HEK293 (cell line): Measurements from ENCODE around the gene NCK1.

Experiments used
- CTCF ChIA-PET: fragments of 350-600 bp; formaldehyde crosslinking; extraction: SDS; loops from one replicate; lab custom pipeline; 2021; ENCODE audit warnings: antibody characterized with exemption; lab: Yijun Ruan, JAX
- POLR2A ChIA-PET: fragments of 300-600 bp; formaldehyde crosslinking; extraction: SDS; loops from one replicate; lab custom pipeline; 2020; ENCODE audit warnings: antibody characterized with exemption, inconsistent platforms; lab: Yijun Ruan, JAX
- H3K27ac ChIP-seq: fragments of 200-500 bp; sonication (Bioruptor generic); 2 replicates; pipeline ENCODE4 v1.5.1; 2014; ENCODE audit warnings: low read depth, low read length, control low read depth, inconsistent platforms; ENCODE audit errors: extremely low read depth
- H3K36me3 ChIP-seq, 2 experiments: fragments of 200-500 bp in 1 of 2; sonication (Bioruptor generic) in 1 of 2; 1 replicate in 1 of 2; 2 replicates in 1 of 2; pipeline ENCODE4 v1.5.1; 2014 to 2017; ENCODE audit warnings: inconsistent platforms in 2 of 2, low read length in 2 of 2; ENCODE audit not compliant: control insufficient read depth in 2 of 2, insufficient read depth in 1 of 2
- H3K4me1 ChIP-seq: fragments of 200-500 bp; sonication (Bioruptor generic); 2 replicates; pipeline ENCODE4 v1.5.1; 2014; ENCODE audit warnings: mild to moderate bottlenecking, low read length, inconsistent platforms; ENCODE audit not compliant: control insufficient read depth, insufficient read depth
- H3K4me3 ChIP-seq: 2 replicates; pipeline ENCODE4 v1.5.1; 2011; ENCODE audit warnings: low read depth, mild to moderate bottlenecking, control low read depth, low read length, moderate library complexity
- H3K9me3 ChIP-seq: fragments of 200-500 bp; sonication (Bioruptor generic); 2 replicates; pipeline ENCODE4 v1.5.1; 2014; ENCODE audit warnings: low read depth, low read length, inconsistent platforms; ENCODE audit not compliant: control insufficient read depth, insufficient read depth
- ELK4 ChIP-seq: IDR thresholded peaks from 2 replicates; pipeline ENCODE4 v1.6.1; 2011; ENCODE audit warnings: mild to moderate bottlenecking, low read depth, low read length, borderline replicate concordance
- GLI2 ChIP-seq: fragments of 450-650 bp; formaldehyde crosslinking; IDR thresholded peaks from 2 replicates; pipeline ENCODE4; 2017; ENCODE audit warnings: missing biosample characterization, missing genetic modification characterization, low read depth, borderline replicate concordance
- GLI4 ChIP-seq: fragments of 450-650 bp; formaldehyde crosslinking; IDR thresholded peaks from 2 replicates; pipeline ENCODE4 v1.5.1; 2016; ENCODE audit warnings: missing biosample characterization, missing genetic modification characterization
- GLIS2 ChIP-seq: fragments of 450-650 bp; formaldehyde crosslinking; IDR thresholded peaks from 2 replicates; pipeline ENCODE4 v1.5.1; 2016; ENCODE audit warnings: missing biosample characterization, missing genetic modification characterization
- HOXC10 ChIP-seq: sonication (generic); formaldehyde crosslinking; IDR thresholded peaks from 2 replicates; pipeline ENCODE4 v1.8.1; 2023; ENCODE audit warnings: mild to moderate bottlenecking, missing genetic modification reagents
- KLF16 ChIP-seq: fragments of 450-650 bp; formaldehyde crosslinking; IDR thresholded peaks from 2 replicates; pipeline ENCODE4 v1.5.1; 2017; ENCODE audit warnings: missing biosample characterization, missing genetic modification characterization
- KLF7 ChIP-seq: fragments of 450-650 bp; formaldehyde crosslinking; IDR thresholded peaks from 2 replicates; pipeline ENCODE4 v1.5.1; 2016; ENCODE audit warnings: missing biosample characterization, missing genetic modification characterization, borderline replicate concordance
- KLF8 ChIP-seq: fragments of 450-650 bp; formaldehyde crosslinking; IDR thresholded peaks from 2 replicates; pipeline ENCODE4 v1.5.1; 2016; ENCODE audit warnings: missing biosample characterization, missing genetic modification characterization
- OSR2 ChIP-seq: fragments of 450-650 bp; formaldehyde crosslinking; IDR thresholded peaks from 2 replicates; pipeline ENCODE4 v1.5.1; 2016; ENCODE audit warnings: missing biosample characterization, missing genetic modification characterization
- PRDM1 ChIP-seq: fragments of 450-650 bp; formaldehyde crosslinking; IDR thresholded peaks from 2 replicates; pipeline ENCODE4; 2016; ENCODE audit warnings: missing biosample characterization, missing genetic modification characterization
- REST ChIP-seq: fragments of 450-650 bp; formaldehyde crosslinking; IDR thresholded peaks from 2 replicates; pipeline ENCODE4 v1.5.1; 2016; ENCODE audit warnings: missing biosample characterization, missing genetic modification characterization
- SP3 ChIP-seq: fragments of 450-650 bp; formaldehyde crosslinking; IDR thresholded peaks from 2 replicates; pipeline ENCODE4 v1.5.1; 2016; ENCODE audit warnings: missing biosample characterization, missing genetic modification characterization
- TCF7L2 ChIP-seq: IDR thresholded peaks from 2 replicates; pipeline ENCODE4 v1.6.1; 2011; ENCODE audit warnings: low read depth, mild to moderate bottlenecking, inconsistent platforms, low read length, moderate library complexity, borderline replicate concordance
- ZBTB17 ChIP-seq: fragments of 450-650 bp; formaldehyde crosslinking; IDR thresholded peaks from 2 replicates; pipeline ENCODE4 v1.5.1; 2016; ENCODE audit warnings: missing biosample characterization, missing genetic modification characterization
- ZNF184 ChIP-seq: fragments of 450-650 bp; IDR thresholded peaks from 2 replicates; pipeline ENCODE4 v1.5.1; 2018; ENCODE audit warnings: missing biosample characterization, mild to moderate bottlenecking, missing genetic modification characterization
- ZNF2 ChIP-seq: fragments of 450-650 bp; formaldehyde crosslinking; IDR thresholded peaks from 2 replicates; pipeline ENCODE4 v1.5.1; 2016; ENCODE audit warnings: missing biosample characterization, missing genetic modification characterization
- ZNF221 ChIP-seq: fragments of 450-650 bp; formaldehyde crosslinking; IDR thresholded peaks from 2 replicates; pipeline ENCODE4 v1.5.1; 2017; ENCODE audit warnings: missing biosample characterization, missing genetic modification characterization, borderline replicate concordance
- ZNF341 ChIP-seq: fragments of 450-650 bp; formaldehyde crosslinking; IDR thresholded peaks from 2 replicates; pipeline ENCODE4; 2016; ENCODE audit warnings: low read depth, missing biosample characterization, missing genetic modification characterization
- ZNF391 ChIP-seq: fragments of 450-650 bp; formaldehyde crosslinking; IDR thresholded peaks from 2 replicates; pipeline ENCODE4 v1.5.1; 2016; ENCODE audit warnings: low read depth, missing biosample characterization, missing genetic modification characterization, borderline replicate concordance
- ZNF433 ChIP-seq: fragments of 450-650 bp; formaldehyde crosslinking; IDR thresholded peaks from 2 replicates; pipeline ENCODE4 v1.5.1; 2016; ENCODE audit warnings: missing biosample characterization, missing genetic modification characterization, low read depth
- ZNF513 ChIP-seq: fragments of 450-650 bp; IDR thresholded peaks from 2 replicates; pipeline ENCODE4 v1.5.1; 2018; ENCODE audit warnings: missing biosample characterization, missing genetic modification characterization
- ZNF530 ChIP-seq: fragments of 450-650 bp; formaldehyde crosslinking; IDR thresholded peaks from 2 replicates; pipeline ENCODE4 v1.5.1; 2016; ENCODE audit warnings: low read depth, missing biosample characterization, missing genetic modification characterization
- ZNF544 ChIP-seq: fragments of 450-650 bp; formaldehyde crosslinking; IDR thresholded peaks from 2 replicates; pipeline ENCODE4 v1.5.0; 2017; ENCODE audit warnings: missing biosample characterization, missing genetic modification characterization
- ZNF548 ChIP-seq: fragments of 450-650 bp; formaldehyde crosslinking; IDR thresholded peaks from 2 replicates; pipeline ENCODE4 v1.5.1; 2016; ENCODE audit warnings: missing biosample characterization, missing genetic modification characterization
- ZNF610 ChIP-seq: fragments of 450-650 bp; formaldehyde crosslinking; IDR thresholded peaks from 2 replicates; pipeline ENCODE4 v1.5.1; 2016; ENCODE audit warnings: missing biosample characterization, missing genetic modification characterization, borderline replicate concordance
- ZNF660 ChIP-seq: fragments of 450-650 bp; IDR thresholded peaks from 2 replicates; pipeline ENCODE4 v1.5.1; 2018; ENCODE audit warnings: missing biosample characterization, mild to moderate bottlenecking, missing genetic modification characterization
- ZNF664 ChIP-seq: fragments of 450-650 bp; formaldehyde crosslinking; IDR thresholded peaks from 2 replicates; pipeline ENCODE4 v1.5.1; 2016; ENCODE audit warnings: missing biosample characterization, missing genetic modification characterization
- ZNF670 ChIP-seq: fragments of 450-650 bp; formaldehyde crosslinking; IDR thresholded peaks from 2 replicates; pipeline ENCODE4 v1.5.1; 2016; ENCODE audit warnings: missing biosample characterization, missing genetic modification characterization, low read depth
- ZNF707 ChIP-seq: fragments of 450-650 bp; formaldehyde crosslinking; IDR thresholded peaks from 2 replicates; pipeline ENCODE4 v1.5.1; 2016; ENCODE audit warnings: missing biosample characterization, missing genetic modification characterization
- ZNF791 ChIP-seq: fragments of 450-650 bp; formaldehyde crosslinking; IDR thresholded peaks from 2 replicates; pipeline ENCODE4 v1.5.1; 2016; ENCODE audit warnings: missing biosample characterization, missing genetic modification characterization

NCK1 gene

GRCh38 chr3:136989781-136990524 lies 127.9 kb downstream of the NCK1 start:
- Histone ChIP-seq H3K4me3 (no peak overlapping the region), H3K27ac (no peak overlapping the region), H3K36me3 (no peaks in the 10 kb centered on the region), H3K4me1 (no peaks in the 10 kb centered on the region), H3K9me3 (no peaks in the 10 kb centered on the region)
- CTCF ChIA-PET = no interaction called here
- POLR2A ChIA-PET = no interaction called here
- TF ChIP-seq PRDM1 (tag by site-specific recombination) (no peak), KLF7 (tag by site-specific recombination) (no peak), ZNF2 (tag by site-specific recombination) (no peak)
- TF ChIP-seq, all 188 proteins: peak for 0

GRCh38 chr3:136990826-136991225 lies 128.8 kb downstream of the NCK1 start:
- TF ChIP-seq KLF8 (no peak), GLI2 (no peak), SP3 (no peak), ELK4 (no peak), OSR2 (tag by site-specific recombination) (no peak), ZNF791 (tag by site-specific recombination) (no peak), HOXC10 (CRISPR knock-in tag) (no peak), ZNF341 (no peak), TCF7L2 (no peak), ZNF610 (tag by site-specific recombination) (no peak), ZNF530 (tag by site-specific recombination) (no peak), ZNF707 (tag by site-specific recombination) (no peak), ZBTB17 (tag by site-specific recombination) (no peak), ZNF670 (no peak), ZNF184 (tag by site-specific recombination) (no peak), GLIS2 (tag by site-specific recombination) (no peak)
- ChIA-PET CTCF (no interaction called here), POLR2A (no interaction called here)
- Histone ChIP-seq H3K4me1 (no peaks in the 10 kb centered on the region), H3K36me3 (no peaks in the 10 kb centered on the region), H3K4me3 (no peak overlapping the region), H3K27ac (no peak overlapping the region), H3K9me3 (no peaks in the 10 kb centered on the region)

GRCh38 chr3:136992115-136992514 lies 130.1 kb downstream of the NCK1 start:
- Histone ChIP-seq H3K9me3 (no peaks in the 10 kb centered on the region), H3K27ac (no peak overlapping the region), H3K36me3 (no peaks in the 10 kb centered on the region), H3K4me1 (no peaks in the 10 kb centered on the region), H3K4me3 (no peak overlapping the region)
- CTCF ChIA-PET = no interaction called here
- POLR2A ChIA-PET = no interaction called here
- TF ChIP-seq KLF16 (tag by site-specific recombination) (no peak), ZNF391 (tag by site-specific recombination) (no peak), REST (tag by site-specific recombination) (no peak), ZNF660 (tag by site-specific recombination) (no peak), ZNF513 (no peak), ZNF544 (tag by site-specific recombination) (no peak), ZNF664 (tag by site-specific recombination) (no peak), GLI4 (tag by site-specific recombination) (no peak), ZNF221 (tag by site-specific recombination) (no peak), ZNF433 (tag by site-specific recombination) (no peak), ZNF548 (tag by site-specific recombination) (no peak)
